NB4 (cell line): ENCODE measurements around the gene PDZRN3.

Experiments used
- DNase-seq: peaks from one replicate; pipeline ENCODE4 v3.0.0; 2010; ENCODE audit warnings: low read depth
- H3K4me3 ChIP-seq: one replicate; pipeline ENCODE4 v1.5.1; 2011; ENCODE audit warnings: mild to moderate bottlenecking, low read depth, low read length, moderate library complexity
- MYC ChIP-seq: IDR thresholded peaks from 2 replicates; pipeline ENCODE4 v1.6.1; 2011; ENCODE audit warnings: low read depth, low read length
- POLR2A ChIP-seq: IDR thresholded peaks from 2 replicates; pipeline ENCODE4 v1.6.1; 2011; ENCODE audit warnings: mild to moderate bottlenecking; ENCODE audit not compliant: insufficient read length; ENCODE audit errors: extremely low read depth
- TF ChIP-seq, protein P1 (sequence below): IDR thresholded peaks from one replicate; pipeline ENCODE4 v1.5.1; 2012; ENCODE audit warnings: low read depth, low read length
- TF ChIP-seq, protein P2 (sequence below): IDR thresholded peaks from 2 replicates; pipeline ENCODE4 v1.6.1; 2011; ENCODE audit warnings: low read depth, low read length

The PDZRN3 gene

DNA sequence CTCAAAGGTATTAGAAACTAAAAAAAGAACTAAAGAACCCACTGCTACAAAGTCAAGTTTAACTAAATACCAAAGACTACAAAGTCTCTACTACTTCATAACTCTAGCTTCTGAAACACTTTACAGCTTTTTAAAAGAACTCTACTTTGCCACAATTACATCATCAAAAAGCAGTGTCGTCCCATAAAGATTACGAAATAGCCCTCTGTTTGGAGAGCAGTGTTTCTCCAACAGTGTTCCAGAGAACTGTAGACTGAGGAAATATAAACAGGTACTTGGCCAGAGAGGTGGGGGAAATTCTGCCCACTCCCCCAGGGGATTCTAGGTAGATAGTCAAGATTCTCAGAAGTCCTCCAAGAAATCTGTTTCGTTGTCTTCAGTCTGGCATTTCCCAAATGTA, 225.6 kb downstream of the PDZRN3 start:
- TF ChIP-seq MYC (no peak), POLR2A (no peak)
- TF ChIP-seq, protein P1, sequence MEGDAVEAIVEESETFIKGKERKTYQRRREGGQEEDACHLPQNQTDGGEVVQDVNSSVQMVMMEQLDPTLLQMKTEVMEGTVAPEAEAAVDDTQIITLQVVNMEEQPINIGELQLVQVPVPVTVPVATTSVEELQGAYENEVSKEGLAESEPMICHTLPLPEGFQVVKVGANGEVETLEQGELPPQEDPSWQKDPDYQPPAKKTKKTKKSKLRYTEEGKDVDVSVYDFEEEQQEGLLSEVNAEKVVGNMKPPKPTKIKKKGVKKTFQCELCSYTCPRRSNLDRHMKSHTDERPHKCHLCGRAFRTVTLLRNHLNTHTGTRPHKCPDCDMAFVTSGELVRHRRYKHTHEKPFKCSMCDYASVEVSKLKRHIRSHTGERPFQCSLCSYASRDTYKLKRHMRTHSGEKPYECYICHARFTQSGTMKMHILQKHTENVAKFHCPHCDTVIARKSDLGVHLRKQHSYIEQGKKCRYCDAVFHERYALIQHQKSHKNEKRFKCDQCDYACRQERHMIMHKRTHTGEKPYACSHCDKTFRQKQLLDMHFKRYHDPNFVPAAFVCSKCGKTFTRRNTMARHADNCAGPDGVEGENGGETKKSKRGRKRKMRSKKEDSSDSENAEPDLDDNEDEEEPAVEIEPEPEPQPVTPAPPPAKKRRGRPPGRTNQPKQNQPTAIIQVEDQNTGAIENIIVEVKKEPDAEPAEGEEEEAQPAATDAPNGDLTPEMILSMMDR = no peak
- TF ChIP-seq, protein P2, sequence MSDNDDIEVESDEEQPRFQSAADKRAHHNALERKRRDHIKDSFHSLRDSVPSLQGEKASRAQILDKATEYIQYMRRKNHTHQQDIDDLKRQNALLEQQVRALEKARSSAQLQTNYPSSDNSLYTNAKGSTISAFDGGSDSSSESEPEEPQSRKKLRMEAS = no peak
- no peak overlapping the region for H3K4me3 ChIP-seq
- peak; percentile 33 for DNase-seq

DNA sequence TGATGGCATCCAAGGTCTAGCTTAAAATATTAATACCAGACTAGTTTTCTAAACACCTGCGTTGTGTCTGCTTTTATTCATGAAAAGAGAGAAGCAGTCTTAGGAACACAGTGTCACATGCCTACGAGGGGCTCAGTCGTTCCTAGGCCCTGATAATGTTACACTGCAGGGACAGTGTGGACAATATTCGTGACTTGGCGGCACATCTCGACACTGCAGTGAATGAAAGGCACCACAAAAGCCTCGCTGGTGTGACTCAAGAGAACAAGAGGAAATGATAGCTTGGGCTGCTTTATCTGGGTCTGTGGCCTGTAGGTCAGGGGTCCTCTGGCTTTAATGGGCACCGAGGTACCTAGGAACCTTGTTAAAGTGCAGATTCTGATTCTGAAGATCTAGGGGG, 226.7 kb downstream of the PDZRN3 start:
- TF ChIP-seq, protein P2 = no peak
- TF ChIP-seq MYC (no peak), POLR2A (no peak)
- TF ChIP-seq, protein P1 = no peak
- no peak for DNase-seq
- H3K4me3 ChIP-seq = no peak overlapping the region

DNA sequence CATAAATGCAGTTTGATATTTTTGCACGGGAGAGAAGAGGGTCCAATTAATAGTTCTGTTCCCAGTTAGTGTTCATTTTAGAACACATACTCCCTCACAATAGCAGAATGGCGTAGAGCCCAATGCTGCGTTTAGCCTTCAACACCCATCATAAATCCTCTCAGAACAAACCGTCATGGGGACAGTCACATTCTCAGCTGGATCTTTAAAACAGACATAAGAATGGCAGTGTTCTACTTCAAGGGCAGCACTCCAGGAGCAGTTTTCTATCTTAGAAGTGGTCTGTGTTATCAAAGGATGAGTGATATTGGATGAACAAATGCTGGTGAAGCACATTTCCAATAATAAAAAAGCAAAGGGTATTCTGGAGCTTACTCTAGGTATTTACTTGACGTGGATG, 230.5 kb downstream of the PDZRN3 start:
- no peak for TF ChIP-seq MYC
- TF ChIP-seq, protein P1 = no peak
- TF ChIP-seq POLR2A = no peak
- TF ChIP-seq, protein P2 = no peak
- no peak for DNase-seq
- no peak overlapping the region for H3K4me3 ChIP-seq

DNA sequence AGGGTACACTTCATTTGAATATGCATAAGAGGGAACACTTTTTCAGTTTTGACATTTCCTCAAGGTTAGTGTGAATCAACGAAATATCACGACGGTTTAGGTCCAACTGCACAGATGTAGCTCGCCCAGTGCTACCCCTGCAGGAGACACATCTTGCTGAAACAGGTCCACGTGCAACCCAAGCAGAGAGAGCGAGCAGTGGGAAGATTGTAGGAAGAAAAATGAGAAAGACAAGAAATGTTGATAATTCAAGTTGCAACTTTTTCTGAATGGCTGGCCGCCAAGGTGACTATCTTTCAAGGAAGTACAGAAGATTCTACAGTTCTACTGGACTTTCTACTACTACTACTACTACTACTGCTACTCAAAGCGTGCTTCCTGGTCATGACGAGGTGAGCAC, 231.7 kb downstream of the PDZRN3 start:
- DNase-seq = no peak
- TF ChIP-seq, protein P1 = no peak
- no peak for TF ChIP-seq MYC
- TF ChIP-seq POLR2A = no peak
- TF ChIP-seq, protein P2 = no peak
- no peak overlapping the region for H3K4me3 ChIP-seq

DNA sequence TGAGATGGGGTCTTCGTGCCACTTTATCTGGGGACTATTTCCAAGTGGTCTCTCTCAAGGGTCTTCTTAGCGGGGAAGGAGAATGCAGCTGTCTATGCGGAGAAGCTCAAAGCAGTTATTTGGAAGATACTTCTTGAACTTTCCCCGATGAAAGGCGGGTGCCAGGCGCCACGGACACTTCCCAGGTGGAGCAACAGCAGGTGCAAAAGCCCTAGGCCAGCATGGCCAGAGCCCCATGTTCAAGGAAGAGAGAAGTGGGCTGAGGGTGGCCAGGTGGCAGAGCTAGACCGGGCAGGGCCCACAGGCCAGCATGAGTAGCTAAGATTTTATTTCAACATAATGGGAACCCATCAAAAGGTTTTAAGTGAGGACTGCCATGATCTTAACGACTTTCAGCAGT, 232.8 kb downstream of the PDZRN3 start:
- DNase-seq = no peak
- no peak overlapping the region for H3K4me3 ChIP-seq
- TF ChIP-seq, protein P1 = no peak
- no peak for TF ChIP-seq MYC

DNA sequence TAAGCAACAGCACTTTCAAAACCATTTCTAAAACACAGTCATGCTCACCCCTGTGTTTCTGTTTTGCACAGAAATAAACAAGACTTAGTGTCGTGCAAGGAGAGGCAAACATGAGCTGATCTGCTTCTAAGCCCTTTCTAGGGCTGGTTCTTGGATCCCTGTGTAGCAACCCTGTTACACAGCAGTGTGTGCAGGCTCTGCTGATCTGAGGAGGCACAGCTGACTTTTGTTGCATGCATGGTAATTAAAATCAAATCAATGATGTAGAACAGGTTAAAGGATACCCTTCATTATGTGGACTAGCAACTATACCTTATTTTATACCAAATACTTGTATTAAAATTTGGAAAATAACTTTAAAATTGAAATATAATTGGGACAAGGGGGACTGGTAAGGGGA, 234.8 kb downstream of the PDZRN3 start:
- TF ChIP-seq, protein P2 = no peak
- no peak for TF ChIP-seq MYC
- TF ChIP-seq, protein P1 = no peak
- no peak for TF ChIP-seq POLR2A
- no peak for DNase-seq
- no peak overlapping the region for H3K4me3 ChIP-seq
